Renal pelvis (tissue), 12 donors: Measurements from ENCODE around the gene DAB2IP. TPM values are rescaled to one million over a fixed set of nuclear protein-coding genes. Genes with fewer than 3 reads are reported as not detected.
A peak's percentile ranks its signal among the peaks of the same experiment; 100 is the strongest.
"Not testable (repeated sequence)": the region's sequence is repeated elsewhere in the genome, so short reads cannot be mapped to it uniquely, and the experiment has no call there.

ENCODE experiments used
- DNase-seq: peaks from one replicate; pipeline ENCODE4 v3.0.0-alpha.2; 2013
- long read RNA-seq, 16 experiments: transcript quantifications; one replicate each; lab custom pipeline, GENCODE V29; 2026
- polyA plus RNA-seq, 3 donors: library from polyadenylated mRNA; unstranded; fragments of 120-200 nt; gene quantifications; one replicate each; pipeline ENCODE4 v1.2.1, GENCODE V29; 2013; ENCODE audit not compliant: insufficient read length in 3 of 3

Gene DAB2IP
- 10 to 100 TPM; 40.0 to 49.1 (median 48.2) TPM for polyA plus RNA-seq
- long read RNA-seq, donor 1 = 0 reads
- long read RNA-seq, donor 2, partial matches to known transcripts = 0 of 1 reads
- long read RNA-seq, donor 2, other reads (novel, unspliced or antisense) = 0 of 1 reads
- long read RNA-seq, donor 3 = 0 reads
- long read RNA-seq, donor 4, partial matches to known transcripts = 5 of 5 reads
- long read RNA-seq, donor 4, other reads (novel, unspliced or antisense) = 0 of 5 reads
- long read RNA-seq, donor 5, partial matches to known transcripts = 0 of 1 reads
- long read RNA-seq, donor 5, other reads (novel, unspliced or antisense) = 0 of 1 reads
- long read RNA-seq, donor 6, full-length matches to known transcripts = 2 of 8 reads
- long read RNA-seq, donor 6, partial matches to known transcripts = 6 of 8 reads
- long read RNA-seq, donor 6, other reads (novel, unspliced or antisense) = 0 of 8 reads
- long read RNA-seq, donor 7, partial matches to known transcripts = 56 of 57 reads
- long read RNA-seq, donor 7, other reads (novel, unspliced or antisense) = 0 of 57 reads
- long read RNA-seq, donor 8 = 0 reads
- long read RNA-seq, donor 9, full-length matches to known transcripts = 3 of 63 reads
- long read RNA-seq, donor 9, partial matches to known transcripts = 60 of 63 reads
- long read RNA-seq, donor 9, other reads (novel, unspliced or antisense) = 0 of 63 reads
- long read RNA-seq, donor 10, partial matches to known transcripts = 47 of 48 reads
- long read RNA-seq, donor 10, other reads (novel, unspliced or antisense) = 0 of 48 reads
- long read RNA-seq, donor 11, partial matches to known transcripts = 5 of 6 reads
- long read RNA-seq, donor 11, other reads (novel, unspliced or antisense) = 0 of 6 reads
- long read RNA-seq, donor 12, full-length matches to known transcripts = 1 of 59 reads
- long read RNA-seq, donor 12, partial matches to known transcripts = 58 of 59 reads
- long read RNA-seq, donor 12, other reads (novel, unspliced or antisense) = 0 of 59 reads
- long read RNA-seq, donor 13, partial matches to known transcripts = 0 of 1 reads
- long read RNA-seq, donor 13, other reads (novel, unspliced or antisense) = 0 of 1 reads
- long read RNA-seq, donor 14 = 0 reads
- long read RNA-seq, donor 15, full-length matches to known transcripts = 2 of 14 reads
- long read RNA-seq, donor 15, partial matches to known transcripts = 12 of 14 reads
- long read RNA-seq, donor 15, other reads (novel, unspliced or antisense) = 0 of 14 reads
- long read RNA-seq, donor 16 = 0 reads

- DNase-seq = peak; percentile 88
Measured at GRCh38 chr9:121651295-121652020, at the start of gene DAB2IP. DAB2IP (plus strand) TSS chr9:121651634; CDS start chr9:121651776, 142 bp downstream.

DNA sequence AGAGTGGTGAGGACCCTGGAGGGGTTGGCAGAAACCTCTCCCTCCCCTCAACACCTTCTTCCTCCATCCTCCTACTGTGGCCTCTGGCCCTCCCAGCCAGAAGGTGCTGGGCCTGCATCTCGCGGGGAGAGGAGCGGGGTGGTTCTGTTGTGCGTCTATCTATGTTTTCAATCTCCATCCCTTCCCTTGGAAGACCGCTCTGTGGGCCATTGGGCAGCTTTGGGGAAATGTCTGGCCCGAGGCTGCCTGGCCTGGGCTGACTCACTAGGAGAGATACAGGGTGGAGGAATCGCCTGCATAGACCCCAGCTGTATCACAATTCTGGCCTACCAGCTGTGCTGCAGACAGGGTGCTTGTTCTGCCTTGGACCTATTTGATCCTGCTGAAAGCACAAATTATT, 48.4 kb upstream of the DAB2IP start:
- DNase-seq = no peak

DNA sequence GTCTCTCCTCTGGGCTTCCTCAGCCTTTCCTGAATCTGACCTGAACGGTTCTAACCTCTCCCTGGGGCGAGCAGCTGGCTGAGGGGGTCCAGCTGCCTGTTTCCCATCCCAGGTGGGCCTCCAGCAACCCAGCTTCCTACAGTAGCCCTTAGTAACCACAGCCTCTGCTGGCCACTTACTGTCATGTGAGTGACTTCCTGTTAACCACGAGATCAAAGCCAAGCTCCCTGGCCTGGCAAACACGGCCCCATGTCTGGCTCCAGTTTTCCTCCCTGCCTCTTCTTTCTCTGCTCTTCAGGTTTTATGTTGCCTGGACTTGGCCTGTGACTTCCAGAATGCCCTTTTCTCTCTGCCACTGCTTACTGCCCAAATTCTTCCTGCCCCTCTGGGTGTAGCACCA, 47.2 kb upstream of the DAB2IP start:
- DNase-seq = no peak

DNA sequence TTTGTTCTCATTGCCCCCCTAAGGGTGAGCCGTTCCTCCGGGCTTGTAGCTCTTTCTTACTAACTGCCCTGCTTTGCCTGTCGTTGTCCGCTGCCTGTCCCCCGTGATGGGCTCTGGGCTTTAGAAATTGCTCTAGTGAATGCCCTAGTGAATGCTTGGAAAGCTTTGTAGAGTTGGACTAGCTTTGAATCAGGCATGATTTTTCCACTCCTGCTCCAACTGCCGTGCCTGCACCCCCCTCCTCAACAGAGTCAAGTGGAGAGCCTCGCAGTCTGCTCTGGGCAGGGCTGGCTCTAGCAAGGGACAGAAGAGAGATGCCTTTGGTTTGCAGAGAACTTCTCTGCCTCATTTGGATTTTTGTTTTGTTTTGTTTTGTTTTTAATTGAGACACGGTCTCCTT, 46.8 kb upstream of the DAB2IP start:
- DNase-seq = no peak

- DNase-seq = no peak
Measured at GRCh38 chr9:121607434-121608167, 43.8 kb upstream of the DAB2IP start.

DNA sequence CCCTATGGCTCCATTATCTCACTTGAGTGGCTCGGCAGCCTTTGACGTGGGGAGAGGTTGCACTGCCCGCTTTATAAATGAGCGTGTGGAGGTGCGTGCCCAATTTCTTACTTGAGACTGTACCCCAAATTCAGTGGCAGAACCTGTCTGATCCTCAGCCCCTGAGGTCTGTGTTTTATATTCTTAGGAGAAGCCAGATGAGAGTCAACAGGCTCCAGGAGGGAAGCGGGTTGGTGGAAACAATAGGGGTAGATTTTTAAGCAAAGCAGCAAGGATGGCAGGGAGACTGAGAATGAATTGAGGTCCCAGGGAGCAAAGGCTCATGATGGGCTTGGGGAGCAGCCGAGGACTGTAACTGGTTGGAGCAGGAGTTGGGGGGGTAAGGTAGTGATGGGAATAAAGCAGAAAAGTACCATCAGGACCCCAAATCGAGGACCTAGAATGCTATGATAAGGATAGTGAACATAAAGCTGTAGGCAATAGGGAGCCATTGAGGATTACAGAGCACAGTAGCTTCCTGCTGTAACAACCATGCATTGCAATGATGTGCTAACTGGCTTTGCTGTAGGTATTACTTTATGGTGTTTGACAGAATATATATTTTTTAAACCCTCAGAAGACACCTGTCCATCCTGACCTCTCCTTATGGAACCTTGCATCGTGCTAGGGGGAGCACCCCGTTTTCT, 43.1 kb upstream of the DAB2IP start:
- no peak for DNase-seq

DNA sequence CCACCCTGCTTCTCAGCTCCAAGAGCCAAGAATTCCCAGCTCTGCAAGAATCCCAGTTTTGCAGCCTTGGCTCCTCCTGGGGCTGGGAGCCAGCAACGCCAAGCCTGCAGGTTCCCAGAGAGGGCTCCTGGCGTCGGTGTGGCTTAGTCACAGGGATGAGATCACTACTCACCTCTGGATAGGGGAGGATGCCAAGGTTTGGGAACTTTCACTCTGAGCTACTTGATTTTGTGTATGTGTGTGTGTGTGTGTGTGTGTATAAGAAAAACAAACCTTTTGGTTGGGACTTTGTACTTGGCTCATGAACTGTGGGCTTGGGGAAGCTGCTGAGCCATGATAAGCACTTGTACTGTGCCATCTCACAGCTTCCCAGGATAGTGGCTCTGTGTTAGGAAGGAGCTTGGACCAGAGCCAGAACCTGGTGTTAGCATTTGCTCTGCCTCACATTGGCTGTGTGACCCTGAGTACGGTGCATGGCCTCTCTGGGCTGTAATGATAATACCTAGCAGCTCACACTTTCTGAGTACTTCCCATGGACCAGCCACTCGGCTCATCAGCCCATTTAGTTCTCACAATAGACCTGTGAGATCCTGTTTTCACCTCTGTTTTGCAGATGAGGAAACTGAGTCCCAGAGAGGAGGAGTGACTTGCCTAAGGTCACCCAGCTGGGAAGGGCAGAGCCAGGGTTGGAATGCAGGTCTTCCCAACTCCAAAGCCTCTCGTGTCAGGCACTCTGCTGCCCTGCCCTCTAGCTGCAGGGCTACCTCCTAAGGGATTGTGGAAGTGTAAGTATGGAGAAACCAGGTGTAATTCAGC, 41.4 kb upstream of the DAB2IP start:
- no peak for DNase-seq

DNA sequence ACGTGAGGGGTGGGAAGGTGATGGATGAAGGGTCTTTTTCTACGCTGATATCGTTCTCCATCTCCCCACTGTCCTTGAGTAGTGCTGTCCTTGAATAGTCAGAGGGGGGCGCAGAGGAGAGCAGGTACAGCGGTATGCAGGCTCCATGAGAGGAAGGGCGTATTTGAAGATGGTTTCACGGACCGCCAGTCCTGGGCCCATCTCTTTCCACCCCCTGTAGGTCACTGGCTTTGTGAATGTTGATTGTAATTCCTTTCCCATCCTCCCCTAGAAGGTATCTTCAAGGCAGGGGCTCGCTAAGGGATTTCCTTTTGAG, 40.8 kb upstream of the DAB2IP start:
- DNase-seq = no peak

DNA sequence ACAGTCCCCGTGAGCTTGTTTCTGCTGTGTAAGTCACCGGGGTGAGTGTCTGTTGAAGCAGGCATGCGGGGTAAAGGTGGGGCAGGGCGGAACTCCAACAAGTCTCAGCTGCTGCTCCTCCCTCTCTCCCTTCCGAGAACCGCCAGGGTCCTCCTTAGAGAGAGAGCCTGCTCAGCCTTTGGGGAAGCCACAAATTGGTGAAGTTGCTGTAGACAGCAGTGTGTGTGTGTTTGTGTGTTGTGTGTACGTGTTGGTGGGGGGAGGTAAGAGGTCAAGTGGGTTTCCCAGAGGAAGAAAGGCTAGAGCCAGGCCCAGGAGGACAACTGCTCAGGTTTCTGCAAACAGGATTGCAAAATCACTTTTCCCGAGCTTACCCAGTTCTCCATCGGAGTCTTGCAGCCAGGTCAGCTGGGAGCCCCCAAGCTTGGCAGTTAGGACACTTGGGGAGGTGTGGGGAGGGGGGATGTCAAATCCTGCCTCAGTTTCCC, 38.9 kb upstream of the DAB2IP start:
- no peak for DNase-seq

DNA sequence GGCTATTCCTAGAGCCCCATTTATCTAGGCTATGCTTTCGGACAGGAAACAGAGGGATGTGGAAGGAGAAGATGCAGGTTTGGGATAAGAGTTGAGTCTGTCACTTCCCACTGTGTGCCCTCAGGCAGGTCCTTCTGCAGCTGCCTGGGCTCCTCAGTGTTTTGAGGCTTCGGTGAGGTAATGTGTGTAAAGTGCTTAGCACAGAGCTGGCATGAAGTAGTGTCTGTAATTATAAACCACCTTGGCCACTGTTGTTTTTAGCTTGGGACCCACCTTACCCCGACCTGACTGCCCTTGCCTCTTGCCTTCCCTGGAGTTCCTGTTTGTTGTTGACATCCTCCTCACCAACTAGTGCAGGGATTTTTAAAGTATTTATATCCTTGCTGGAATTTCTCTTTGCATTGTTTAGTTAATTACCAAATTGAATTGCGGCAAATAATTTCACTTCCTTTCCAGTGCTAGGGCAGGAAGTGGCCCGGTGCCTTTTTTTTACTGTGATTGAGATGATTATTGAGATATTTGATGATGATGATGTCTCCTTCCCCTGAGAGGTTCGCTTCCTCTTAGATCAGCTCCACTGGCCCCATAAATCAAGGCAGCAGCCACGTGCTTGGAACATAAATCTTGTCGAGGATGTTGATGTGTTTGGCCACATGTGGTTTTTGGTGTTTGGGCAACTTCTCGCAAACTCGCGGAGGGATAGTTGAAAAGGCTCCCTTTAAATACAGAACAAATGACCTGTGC, 38.3 kb upstream of the DAB2IP start:
- DNase-seq = no peak

- DNase-seq = no peak
Measured at GRCh38 chr9:121616123-121616755, 35.2 kb upstream of the DAB2IP start.

- DNase-seq = no peak
Measured at GRCh38 chr9:121618504-121618903, 32.9 kb upstream of the DAB2IP start.

DNA sequence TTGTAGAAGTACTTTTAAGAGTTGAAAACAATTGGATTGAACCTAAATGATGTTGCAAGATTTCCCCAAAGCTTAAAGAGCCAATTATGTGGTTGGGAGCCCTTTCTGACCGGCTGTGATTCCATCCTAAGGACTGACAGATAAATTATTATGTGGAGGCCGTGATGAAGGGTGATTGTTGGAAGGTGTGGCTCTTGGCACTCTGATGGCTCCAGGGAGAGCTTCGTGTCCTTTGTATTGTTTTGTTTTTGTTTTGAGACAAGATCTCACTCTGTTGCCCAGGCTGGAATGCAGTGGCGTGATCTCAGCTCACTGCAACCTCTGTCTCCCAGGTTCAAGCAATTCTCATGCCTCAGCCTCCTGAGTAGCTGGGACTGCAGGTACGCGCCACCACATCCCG, 32.5 kb upstream of the DAB2IP start:
- DNase-seq = not testable (repeated sequence)

GRCh38 chr9:121619545-121620324, 31.7 kb upstream of the DAB2IP start:
- DNase-seq = no peak

DNA sequence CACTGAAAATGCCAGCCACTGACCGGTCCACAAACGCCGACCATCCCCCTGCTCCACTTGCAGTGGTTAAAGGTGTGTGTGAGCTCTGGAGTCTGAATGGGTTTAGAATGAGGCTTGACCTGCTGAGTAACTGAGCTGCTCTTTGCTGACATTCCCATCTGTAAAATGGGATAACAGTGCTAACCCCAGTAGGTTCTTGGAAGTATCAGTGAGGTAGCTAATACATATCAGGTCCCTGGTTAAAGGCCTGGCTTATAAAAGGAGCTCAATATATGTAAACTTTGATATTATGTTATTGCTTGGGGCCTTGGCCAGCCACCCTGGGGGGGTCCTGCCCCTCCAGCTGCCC, 31.1 kb upstream of the DAB2IP start:
- DNase-seq = no peak

GRCh38 chr9:121620777-121621449, 30.5 kb upstream of the DAB2IP start:
- DNase-seq = no peak
